ENCODE results near the gene ZNF217.
"Not testable (repeated sequence)": the region's sequence is repeated elsewhere in the genome, so short reads cannot be mapped to it uniquely, and the experiment has no call there.

ZNF217 gene

DNA sequence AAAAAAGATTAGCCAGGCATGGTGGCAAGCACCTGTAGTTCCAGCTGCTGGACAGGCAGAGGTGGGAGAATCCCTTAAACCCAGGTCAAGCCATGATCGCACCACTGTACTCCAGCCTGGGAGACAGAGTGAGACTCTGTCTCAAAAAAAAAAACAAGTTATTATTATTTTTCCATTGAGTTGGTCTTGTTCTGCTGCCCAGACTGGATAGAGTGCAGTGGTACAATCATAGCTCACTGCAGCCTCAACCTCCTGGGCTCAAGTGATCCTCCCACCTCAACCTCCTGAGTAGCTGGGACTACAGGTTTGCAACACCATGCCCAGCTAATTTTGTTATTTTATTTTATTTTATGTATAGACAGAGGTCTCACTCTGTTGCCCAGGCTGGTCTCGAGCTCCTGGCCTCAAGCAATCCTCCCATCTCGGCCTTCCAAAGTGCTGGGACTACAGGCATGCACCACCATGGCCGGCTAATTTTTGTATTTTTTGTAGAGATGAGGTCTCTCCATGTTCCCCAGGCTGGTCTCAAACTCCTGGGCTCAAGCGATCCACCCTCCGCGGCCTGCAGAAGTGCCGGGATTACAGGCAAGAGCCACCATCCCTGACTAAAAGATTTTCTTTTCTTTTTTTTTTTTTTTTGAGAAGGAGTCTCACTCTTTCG, 31.4 kb downstream of the ZNF217 start:
- DNase-seq, result not testable (repeated sequence)

GRCh38 chr20:53561505-53561904, 32.1 kb downstream of the ZNF217 start:
- DNase-seq, result no peak

- DNase-seq, result no peak
Observed at GRCh38 chr20:53559816-53560215, 33.8 kb downstream of the ZNF217 start.

DNA sequence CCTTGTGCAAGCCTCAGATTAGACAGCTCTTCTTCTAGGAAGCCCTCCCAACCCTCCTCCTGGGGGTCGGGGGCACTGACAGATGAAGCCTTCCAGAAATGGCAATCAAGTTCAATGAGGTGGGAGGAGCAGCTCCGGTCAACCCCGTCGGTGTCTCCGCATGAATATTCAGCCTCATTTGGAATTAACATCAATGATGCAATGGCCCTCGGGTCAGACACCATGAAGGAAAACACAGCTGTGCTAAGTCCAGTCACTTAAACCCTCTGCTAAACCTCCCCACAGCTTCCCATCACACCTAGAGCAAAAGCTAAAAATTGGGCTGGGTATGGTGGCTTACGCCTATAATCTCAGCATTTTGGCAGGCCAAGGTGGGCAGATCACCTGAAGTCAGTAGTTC, 36.5 kb downstream of the ZNF217 start:
- DNase-seq, result no peak

DNA sequence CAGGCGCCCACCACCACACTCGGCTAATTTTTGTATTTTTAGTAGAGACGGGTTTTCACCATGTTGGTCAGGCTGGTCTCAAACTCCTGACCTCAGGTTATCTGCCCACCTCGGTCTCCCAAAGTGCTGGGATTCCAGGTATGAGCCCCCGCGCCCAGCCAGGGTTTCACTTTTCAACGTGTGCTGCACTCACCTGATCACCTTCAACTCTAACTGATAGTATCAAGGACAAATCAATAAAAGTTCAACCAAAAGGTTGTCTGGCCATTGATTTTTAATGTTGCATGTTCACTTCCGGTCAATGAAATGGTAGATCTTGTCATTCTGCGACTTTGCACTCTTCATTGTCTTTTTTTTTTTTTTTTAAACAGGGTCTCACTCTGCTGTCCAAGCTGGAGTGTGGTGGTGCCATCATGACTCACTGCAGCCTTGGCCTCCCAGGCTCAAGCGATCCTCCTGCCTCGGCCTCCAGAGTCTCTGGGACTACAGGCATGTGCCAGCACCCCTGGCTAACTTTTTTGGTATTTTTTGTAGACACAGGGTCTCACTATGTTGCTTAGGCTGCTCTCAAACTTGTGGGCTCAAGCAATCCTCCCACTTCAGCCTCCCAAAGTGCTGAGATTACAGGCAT, 37.3 kb downstream of the ZNF217 start:
- no peak for DNase-seq

- no peak for DNase-seq
Observed at GRCh38 chr20:53555816-53556215, 37.8 kb downstream of the ZNF217 start.

GRCh38 chr20:53555081-53555480, 38.6 kb downstream of the ZNF217 start:
- DNase-seq, result no peak

DNA sequence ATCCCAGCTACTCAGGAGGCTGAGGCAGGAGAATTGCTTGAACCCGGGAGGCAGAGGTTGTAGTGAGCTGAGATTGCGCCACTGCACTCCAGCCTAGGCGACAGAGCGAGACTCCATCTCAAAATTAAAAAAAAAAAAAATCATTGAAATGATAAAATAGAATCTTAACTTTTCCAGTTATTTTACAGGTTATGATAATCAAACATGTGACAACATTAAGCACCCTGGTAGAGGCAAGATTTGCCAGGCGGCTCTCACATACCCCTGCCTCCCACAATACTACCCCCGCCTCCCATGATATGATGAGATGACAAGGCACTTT, 41.1 kb downstream of the ZNF217 start:
- not testable (repeated sequence) for DNase-seq

DNA sequence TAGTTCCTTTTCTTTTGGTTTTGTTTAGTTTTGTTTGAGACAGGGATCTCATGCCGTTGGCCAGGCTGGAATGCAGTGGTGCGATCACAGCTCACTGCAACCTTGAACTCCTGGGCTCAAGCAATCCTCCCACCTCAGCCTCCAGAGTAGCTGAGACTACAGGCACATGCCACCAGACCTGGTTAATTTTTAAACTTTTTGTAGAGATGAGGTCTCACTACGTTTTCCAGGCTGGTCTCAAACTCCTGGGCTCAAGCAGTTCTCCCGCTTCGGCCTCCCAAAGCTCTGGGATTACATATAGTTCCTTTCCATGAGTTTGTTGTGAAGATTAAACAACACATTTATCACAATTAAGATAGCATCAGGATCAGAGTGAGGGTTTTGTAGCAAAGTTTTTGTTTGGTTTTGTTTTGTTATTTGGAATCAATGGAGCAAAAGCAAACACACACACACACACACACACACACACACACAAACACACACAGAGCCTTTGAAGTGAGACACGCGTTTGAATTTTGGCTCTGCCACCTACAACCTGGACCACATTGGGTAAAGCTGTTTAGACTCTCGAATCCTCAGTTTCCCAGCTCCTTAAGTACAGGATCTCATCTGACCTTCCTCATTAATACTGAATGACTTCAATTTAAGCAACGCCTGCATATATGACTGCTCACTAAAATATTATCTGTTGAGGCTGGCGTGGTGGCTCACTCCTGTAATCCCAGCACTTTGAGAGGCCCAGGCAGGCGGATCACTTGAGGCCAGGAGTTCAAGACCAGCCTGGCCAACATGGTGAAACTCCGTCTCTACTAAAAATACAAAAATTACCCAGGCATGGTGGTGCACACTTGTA, 41.7 kb downstream of the ZNF217 start:
- not testable (repeated sequence) for DNase-seq

GRCh38 chr20:53550280-53551187, 43.1 kb downstream of the ZNF217 start:
- no peak for DNase-seq

GRCh38 chr20:53547664-53548239, 45.9 kb downstream of the ZNF217 start:
- DNase-seq, result peak; percentile 44

GRCh38 chr20:53539516-53539915, 54.1 kb downstream of the ZNF217 start:
- no peak for DNase-seq

DNA sequence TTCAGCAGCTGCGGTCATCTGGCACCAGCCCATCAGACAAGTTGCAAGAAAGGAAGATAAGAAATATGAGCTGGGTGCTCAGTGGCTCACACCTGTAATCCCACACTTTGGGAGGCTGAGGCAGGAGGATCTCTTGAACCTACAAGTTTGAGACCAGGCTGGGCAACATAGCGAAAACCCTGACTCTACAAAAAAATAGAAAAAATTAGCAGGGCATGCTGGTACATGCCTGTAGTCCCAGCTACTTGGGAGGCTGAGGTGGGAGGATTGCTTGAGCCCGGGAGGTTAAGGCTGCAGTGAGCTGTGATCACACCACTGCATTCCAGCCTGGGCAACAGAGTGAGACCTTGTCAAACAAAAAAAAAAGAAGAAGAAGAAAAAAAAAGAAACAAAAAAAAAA, 57.3 kb downstream of the ZNF217 start:
- DNase-seq, result not testable (repeated sequence)

- no peak for DNase-seq
Observed at GRCh38 chr20:53535878-53536277, 57.8 kb downstream of the ZNF217 start.

GRCh38 chr20:53534037-53534436, 59.6 kb downstream of the ZNF217 start:
- no peak for DNase-seq

DNA sequence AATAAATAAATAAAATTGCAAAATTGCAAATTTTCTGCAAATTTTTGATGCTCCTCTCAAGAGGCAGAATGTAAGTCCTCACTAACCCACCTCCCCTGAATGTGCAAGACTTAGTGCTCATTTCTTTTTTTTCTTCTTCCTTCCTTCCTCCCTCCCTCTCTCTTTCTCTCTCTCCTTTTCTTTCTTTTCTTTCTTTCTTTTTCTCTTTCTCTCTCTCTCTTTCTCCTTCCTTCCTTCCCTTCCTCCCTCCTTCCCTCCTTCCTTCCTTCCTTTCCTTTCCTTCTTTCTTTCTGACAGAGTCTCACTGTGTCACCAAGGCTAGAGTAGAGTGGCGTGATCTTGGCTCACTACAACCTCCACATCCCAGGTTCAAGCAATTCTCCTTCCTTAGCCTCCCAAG, 60.1 kb downstream of the ZNF217 start:
- DNase-seq, result no peak

DNA sequence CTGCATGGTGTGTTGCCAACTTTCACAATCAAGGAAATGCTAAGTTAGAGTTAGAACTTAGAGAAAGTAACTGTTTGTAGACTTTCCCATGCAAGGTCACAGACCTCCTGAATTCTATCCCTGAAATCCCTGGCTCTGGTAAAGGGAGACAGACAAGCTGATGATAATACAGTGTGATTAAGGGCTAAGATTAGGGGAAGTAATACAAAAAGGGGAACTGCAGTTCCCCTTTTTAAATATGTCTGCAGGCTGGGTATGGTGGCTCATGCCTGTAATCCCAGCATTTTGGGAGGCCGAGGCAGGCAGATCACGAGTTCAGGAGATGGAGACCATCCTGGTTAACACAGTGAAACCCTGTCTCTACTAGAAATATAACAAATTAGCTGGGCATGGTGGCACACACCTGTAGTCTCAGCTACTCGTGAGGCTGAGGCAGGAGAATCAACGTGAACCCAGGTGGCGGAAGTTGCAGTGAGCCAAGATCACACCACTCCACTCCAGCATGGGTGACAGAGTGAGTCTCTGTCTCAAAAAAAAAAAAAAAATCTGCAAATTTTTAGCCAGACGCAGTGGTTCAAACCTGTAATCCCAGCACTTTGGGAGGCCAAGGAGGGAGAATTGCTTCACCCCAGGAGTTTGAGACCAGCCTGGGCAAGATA, 60.9 kb downstream of the ZNF217 start:
- DNase-seq, result not testable (repeated sequence)

DNA sequence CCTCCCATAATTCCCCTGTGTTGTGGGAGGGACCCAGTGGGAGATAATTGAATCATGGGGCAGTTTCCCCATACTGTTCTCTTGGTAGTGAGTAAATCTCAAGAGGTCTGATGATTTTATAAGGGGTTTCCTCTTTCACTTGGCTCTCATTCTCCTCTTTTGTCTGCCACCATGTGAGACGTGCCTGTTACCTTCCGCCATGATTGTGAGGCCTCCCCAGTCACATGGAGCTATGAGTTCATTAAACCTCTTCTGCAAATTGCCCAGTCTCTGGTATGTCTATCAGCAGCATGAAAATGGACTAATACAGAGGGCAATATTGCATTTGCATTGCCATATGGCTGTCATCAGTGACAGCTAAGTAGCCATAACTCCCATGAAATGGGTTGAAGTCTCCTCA, 63.2 kb downstream of the ZNF217 start:
- no peak for DNase-seq

- no peak for DNase-seq
Observed at GRCh38 chr20:53529658-53530057, 64.0 kb downstream of the ZNF217 start.

GRCh38 chr20:53527196-53527595, 66.4 kb downstream of the ZNF217 start:
- DNase-seq, result no peak

DNA sequence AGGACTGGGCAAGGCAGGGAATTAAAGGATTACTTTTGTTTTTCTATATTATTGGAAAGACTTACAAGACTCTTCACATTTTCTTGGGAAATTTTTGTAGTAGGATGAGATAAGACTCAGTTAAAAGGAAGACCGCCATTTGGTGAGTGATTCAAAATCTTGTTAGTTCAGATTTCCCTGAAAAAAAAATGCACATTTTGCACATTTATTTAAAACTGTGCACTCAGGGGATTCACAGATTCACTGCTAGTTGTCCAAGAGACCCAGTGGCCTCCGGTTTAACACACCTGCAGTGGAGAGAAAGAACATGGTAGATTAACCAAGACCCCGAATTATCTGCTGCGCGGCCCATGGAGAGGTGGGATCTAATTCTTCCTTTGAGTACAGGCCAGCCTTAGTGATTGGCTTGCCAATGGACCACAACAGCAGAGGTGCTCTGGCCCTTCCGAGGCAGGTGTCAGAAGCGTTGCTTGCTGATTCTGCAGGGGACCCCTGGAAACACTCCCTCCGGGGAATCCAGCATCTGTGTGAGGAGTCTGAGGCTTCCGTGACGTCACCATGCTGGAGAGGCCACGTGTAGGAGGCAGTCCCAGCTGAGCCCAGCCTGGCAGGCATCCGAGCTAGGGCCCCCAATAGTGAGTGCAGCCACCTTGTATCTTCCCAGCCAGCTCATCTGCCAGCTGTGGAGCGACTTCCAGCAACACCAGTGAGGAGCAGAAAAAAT, 68.9 kb downstream of the ZNF217 start:
- no peak for DNase-seq

All from NCI-H146 (cell line).